ENCODE results near the gene CXCL1.

CXCL1 gene

DNA sequence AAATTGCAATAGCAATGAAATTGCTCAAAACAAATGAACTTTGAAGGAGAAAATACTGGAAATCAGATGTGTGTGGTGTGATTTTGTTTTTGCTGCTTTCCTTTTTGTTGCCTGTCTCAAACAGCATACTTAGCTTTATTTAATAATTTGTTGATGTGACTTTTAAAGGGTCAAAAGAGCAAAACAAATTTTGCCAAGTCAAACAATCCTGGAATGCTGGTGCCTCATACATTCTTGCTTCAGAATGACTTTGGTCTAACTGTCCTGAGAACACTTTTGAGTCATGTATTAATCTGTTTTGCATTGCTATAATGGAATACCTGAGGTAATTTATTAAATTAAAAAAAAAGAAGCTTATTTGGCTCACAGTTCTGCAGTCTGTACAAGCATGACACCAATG, 12.7 kb upstream of the CXCL1 start:
- Histone ChIP-seq H2BK5ac (ENCODE audit: low read depth, low read length, poor library complexity, severe bottlenecking) (no peak overlapping the region), H4K8ac (ENCODE audit: low read length) (no peak overlapping the region), H2BK120ac (ENCODE audit: low read depth, low read length) (no peak overlapping the region), H3K14ac (ENCODE audit: low read length in 2 of 2) (no peak overlapping the region), H2BK12ac (ENCODE audit: low read length in 2 of 2) (peak overlapping the region in 1 of 2 experiments; percentile 71), H3K18ac (ENCODE audit: low read depth in 1 of 2, low read length in 2 of 2) (no peak overlapping the region), H3K4me1 (ENCODE audit: control insufficient read depth, insufficient read depth, low read depth, low read length) (peaks cover 9% of the 10 kb centered on the region), H2AFZ (ENCODE audit: low read depth, low read length) (no peak overlapping the region), H3K27ac (ENCODE audit: low read length, poor library complexity, severe bottlenecking) (peak overlapping the region; percentile 84), H3K36me3 (ENCODE audit: control insufficient read depth in 1 of 2, insufficient read depth in 2 of 2, low read depth in 1 of 2, low read length in 2 of 2) (no peaks in the 10 kb centered on the region), H3K4ac (ENCODE audit: low read depth in 1 of 2, low read length in 2 of 2) (no peak overlapping the region), H3K4me3 (ENCODE audit: insufficient read depth in 1 of 2, low read depth in 1 of 2, low read length in 2 of 2) (no peak overlapping the region), H3K79me1 (replicated peaks; ENCODE audit: low read length, poor library complexity, severe bottlenecking) (no peaks in the 10 kb centered on the region), H3K23ac (ENCODE audit: low read length in 2 of 2) (no peak overlapping the region), H4K91ac (ENCODE audit: low read length) (no peak overlapping the region), H3K27me3 (ENCODE audit: control insufficient read depth in 1 of 2, insufficient read depth in 1 of 2, low read length in 2 of 2) (peaks cover 0 to 8% of the 10 kb centered on the region in 2 experiments), H3K9me3 (ENCODE audit: control insufficient read depth, low read length) (peaks cover 17% of the 10 kb centered on the region), H3K9ac (ENCODE audit: low read length) (no peak overlapping the region), H2AK5ac (ENCODE audit: low read length, severe bottlenecking) (no peak overlapping the region), H2BK15ac (ENCODE audit: low read depth, poor library complexity, severe bottlenecking) (no peak overlapping the region), H3K4me2 (ENCODE audit: low read length, poor library complexity, severe bottlenecking) (no peak overlapping the region)
- no peak for DNase-seq

DNA sequence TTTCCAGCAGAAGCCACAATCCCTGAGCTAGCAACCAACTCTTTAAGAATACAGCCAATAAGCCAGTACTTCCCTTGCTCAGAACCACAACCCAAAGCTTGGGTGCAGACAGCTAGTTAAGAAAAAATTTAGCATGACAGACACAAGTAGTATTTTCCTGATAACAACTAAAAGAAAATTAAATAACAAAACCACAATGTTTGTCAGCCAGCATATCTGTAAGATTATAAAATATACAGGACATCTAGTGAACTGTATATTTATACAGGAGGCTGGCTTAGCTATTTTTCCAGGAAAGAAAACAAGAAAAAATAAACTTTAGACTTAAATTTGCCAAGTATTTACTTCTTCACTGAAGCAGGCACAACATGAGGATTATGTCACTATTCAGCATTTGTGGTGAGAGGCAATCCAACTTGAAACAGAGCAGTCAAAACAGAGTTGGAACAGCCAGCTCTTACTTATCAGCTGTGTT, 9.5 kb upstream of the CXCL1 start:
- Histone ChIP-seq H2AFZ (ENCODE audit: low read depth, low read length) (no peak overlapping the region), H3K18ac (ENCODE audit: low read depth in 1 of 2, low read length in 2 of 2) (no peak overlapping the region), H3K4me3 (ENCODE audit: insufficient read depth in 1 of 2, low read depth in 1 of 2, low read length in 2 of 2) (no peak overlapping the region), H4K91ac (ENCODE audit: low read length) (no peak overlapping the region), H2BK15ac (ENCODE audit: low read depth, poor library complexity, severe bottlenecking) (no peak overlapping the region), H2BK120ac (ENCODE audit: low read depth, low read length) (no peak overlapping the region), H3K9me3 (ENCODE audit: control insufficient read depth, low read length) (peaks cover 17% of the 10 kb centered on the region), H3K36me3 (ENCODE audit: control insufficient read depth in 1 of 2, insufficient read depth in 2 of 2, low read depth in 1 of 2, low read length in 2 of 2) (no peaks in the 10 kb centered on the region), H3K9ac (ENCODE audit: low read length) (no peak overlapping the region), H2AK5ac (ENCODE audit: low read length, severe bottlenecking) (peak overlapping the region; percentile 79), H3K23ac (ENCODE audit: low read length in 2 of 2) (no peak overlapping the region), H3K4me1 (ENCODE audit: control insufficient read depth, insufficient read depth, low read depth, low read length) (peaks cover 2% of the 10 kb centered on the region), H3K4ac (ENCODE audit: low read depth in 1 of 2, low read length in 2 of 2) (no peak overlapping the region), H3K4me2 (ENCODE audit: low read length, poor library complexity, severe bottlenecking) (no peak overlapping the region), H2BK5ac (ENCODE audit: low read depth, low read length, poor library complexity, severe bottlenecking) (peak overlapping the region; percentile 71), H4K8ac (ENCODE audit: low read length) (no peak overlapping the region), H3K14ac (ENCODE audit: low read length in 2 of 2) (no peak overlapping the region), H3K27me3 (ENCODE audit: control insufficient read depth in 1 of 2, insufficient read depth in 1 of 2, low read length in 2 of 2) (no peaks in the 10 kb centered on the region), H3K79me1 (replicated peaks; ENCODE audit: low read length, poor library complexity, severe bottlenecking) (no peaks in the 10 kb centered on the region), H3K27ac (ENCODE audit: low read length, poor library complexity, severe bottlenecking) (peak overlapping the region; percentile 94), H2BK12ac (ENCODE audit: low read length in 2 of 2) (no peak overlapping the region)
- peak; percentile 90 for DNase-seq

DNA sequence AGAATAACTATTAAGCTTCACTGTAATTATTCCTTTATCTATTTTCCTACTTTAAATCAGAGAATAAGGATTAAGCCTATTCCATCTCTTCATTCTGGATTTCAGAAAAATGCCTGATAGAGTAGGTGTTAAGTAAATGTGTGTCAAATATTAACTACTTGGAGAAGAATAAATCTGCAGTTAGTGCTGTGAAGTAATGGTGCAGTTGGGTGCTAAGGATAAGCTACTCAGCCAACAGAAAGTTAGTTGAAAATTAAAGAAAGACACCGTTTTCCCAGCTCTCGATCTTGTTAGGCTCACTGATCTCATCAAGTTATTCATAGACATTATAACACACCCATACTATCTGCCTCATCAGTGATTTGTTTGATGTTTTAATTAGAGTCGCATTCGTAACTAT, 9.0 kb upstream of the CXCL1 start:
- no peak overlapping the region for H2BK15ac ChIP-seq (ENCODE audit: low read depth, poor library complexity, severe bottlenecking)
- DNase-seq: peak; percentile 34
- peak overlapping the region; percentile 94 for H3K27ac ChIP-seq (ENCODE audit: low read length, poor library complexity, severe bottlenecking)
- H3K4me2 ChIP-seq (ENCODE audit: low read length, poor library complexity, severe bottlenecking): no peak overlapping the region
- H3K18ac ChIP-seq (ENCODE audit: low read depth in 1 of 2, low read length in 2 of 2): no peak overlapping the region
- no peak overlapping the region for H2AK5ac ChIP-seq (ENCODE audit: low read length, severe bottlenecking)
- H2BK12ac ChIP-seq (ENCODE audit: low read length in 2 of 2): no peak overlapping the region
- no peak overlapping the region for H2BK5ac ChIP-seq (ENCODE audit: low read depth, low read length, poor library complexity, severe bottlenecking)
- peaks cover 2% of the 10 kb centered on the region for H3K4me1 ChIP-seq (ENCODE audit: control insufficient read depth, insufficient read depth, low read depth, low read length)
- H3K9me3 ChIP-seq (ENCODE audit: control insufficient read depth, low read length): peaks cover 17% of the 10 kb centered on the region
- H3K4ac ChIP-seq (ENCODE audit: low read depth in 1 of 2, low read length in 2 of 2): peak overlapping the region in 1 of 2 experiments; percentile 79
- no peak overlapping the region for H3K23ac ChIP-seq (ENCODE audit: low read length in 2 of 2)
- H2BK120ac ChIP-seq (ENCODE audit: low read depth, low read length): no peak overlapping the region
- no peaks in the 10 kb centered on the region for H3K36me3 ChIP-seq (ENCODE audit: control insufficient read depth in 1 of 2, insufficient read depth in 2 of 2, low read depth in 1 of 2, low read length in 2 of 2)
- H4K8ac ChIP-seq (ENCODE audit: low read length): no peak overlapping the region
- H3K14ac ChIP-seq (ENCODE audit: low read length in 2 of 2): no peak overlapping the region
- H3K9ac ChIP-seq (ENCODE audit: low read length): no peak overlapping the region
- H4K91ac ChIP-seq (ENCODE audit: low read length): no peak overlapping the region
- H3K79me1 ChIP-seq (replicated peaks; ENCODE audit: low read length, poor library complexity, severe bottlenecking): no peaks in the 10 kb centered on the region
- H3K4me3 ChIP-seq (ENCODE audit: insufficient read depth in 1 of 2, low read depth in 1 of 2, low read length in 2 of 2): no peak overlapping the region
- H3K27me3 ChIP-seq (ENCODE audit: control insufficient read depth in 1 of 2, insufficient read depth in 1 of 2, low read length in 2 of 2): no peaks in the 10 kb centered on the region
- no CpG with 5 or more reads among the region's 4 CpGs for WGBS
- H2AFZ ChIP-seq (ENCODE audit: low read depth, low read length): no peak overlapping the region

DNA sequence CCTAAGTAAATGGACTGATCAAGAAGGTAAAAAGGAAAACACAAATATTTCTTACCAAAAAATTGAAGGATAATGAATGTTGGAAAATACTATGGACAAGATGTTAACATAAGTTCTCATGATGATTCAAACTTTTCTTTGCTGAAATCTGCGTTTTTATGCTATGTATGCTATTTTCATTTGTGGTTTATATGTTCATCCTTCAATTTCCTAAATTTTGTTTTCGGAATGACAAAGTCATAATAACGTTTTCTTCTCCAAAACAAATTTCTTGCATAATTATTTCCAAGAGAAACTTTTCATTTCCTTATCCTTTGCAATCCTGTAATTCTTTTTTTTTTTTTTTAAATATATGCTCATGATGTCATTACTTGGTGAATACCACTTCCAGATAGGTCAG, 8.3 kb upstream of the CXCL1 start:
- H3K27ac ChIP-seq (ENCODE audit: low read length, poor library complexity, severe bottlenecking): no peak overlapping the region
- H3K4me2 ChIP-seq (ENCODE audit: low read length, poor library complexity, severe bottlenecking): no peak overlapping the region

More for the DNA sequence above, 8.3 kb upstream of the CXCL1 start:
- Histone ChIP-seq H2BK12ac (ENCODE audit: low read length in 2 of 2) (no peak overlapping the region), H2BK15ac (ENCODE audit: low read depth, poor library complexity, severe bottlenecking) (no peak overlapping the region), H2BK5ac (ENCODE audit: low read depth, low read length, poor library complexity, severe bottlenecking) (no peak overlapping the region), H4K8ac (ENCODE audit: low read length) (no peak overlapping the region), H3K27me3 (ENCODE audit: control insufficient read depth in 1 of 2, insufficient read depth in 1 of 2, low read length in 2 of 2) (no peaks in the 10 kb centered on the region), H4K91ac (ENCODE audit: low read length) (no peak overlapping the region), H3K4me1 (ENCODE audit: control insufficient read depth, insufficient read depth, low read depth, low read length) (peaks cover 2% of the 10 kb centered on the region), H2BK120ac (ENCODE audit: low read depth, low read length) (no peak overlapping the region), H3K14ac (ENCODE audit: low read length in 2 of 2) (no peak overlapping the region), H3K9ac (ENCODE audit: low read length) (no peak overlapping the region), H3K4ac (ENCODE audit: low read depth in 1 of 2, low read length in 2 of 2) (no peak overlapping the region), H3K79me1 (replicated peaks; ENCODE audit: low read length, poor library complexity, severe bottlenecking) (no peaks in the 10 kb centered on the region), H3K36me3 (ENCODE audit: control insufficient read depth in 1 of 2, insufficient read depth in 2 of 2, low read depth in 1 of 2, low read length in 2 of 2) (no peaks in the 10 kb centered on the region), H2AFZ (ENCODE audit: low read depth, low read length) (no peak overlapping the region), H3K23ac (ENCODE audit: low read length in 2 of 2) (no peak overlapping the region), H3K18ac (ENCODE audit: low read depth in 1 of 2, low read length in 2 of 2) (no peak overlapping the region), H2AK5ac (ENCODE audit: low read length, severe bottlenecking) (no peak overlapping the region), H3K9me3 (ENCODE audit: control insufficient read depth, low read length) (peaks cover 17% of the 10 kb centered on the region), H3K4me3 (ENCODE audit: insufficient read depth in 1 of 2, low read depth in 1 of 2, low read length in 2 of 2) (no peak overlapping the region)
- DNase-seq: no peak
- WGBS: 89% methylated on average over 2 of the region's 3 CpGs

Data from mesenchymal stem cell (in vitro differentiated cells and primary cell).